Hematopoietic multipotent progenitor cell treated with erythropoietin and hydrocortisone succinate and interleukin-3 and kit ligand, for 4 days (in vitro differentiated cells): Measurements from ENCODE around the gene ABHD16A.
"Not testable (repeated sequence)": the region's sequence is repeated elsewhere in the genome, so short reads cannot be mapped to it uniquely, and the experiment has no call there.

ENCODE experiments used
- DNase-seq: peaks from one replicate; pipeline ENCODE4 v3.0.0-alpha.2; 2015

The ABHD16A gene

DNA sequence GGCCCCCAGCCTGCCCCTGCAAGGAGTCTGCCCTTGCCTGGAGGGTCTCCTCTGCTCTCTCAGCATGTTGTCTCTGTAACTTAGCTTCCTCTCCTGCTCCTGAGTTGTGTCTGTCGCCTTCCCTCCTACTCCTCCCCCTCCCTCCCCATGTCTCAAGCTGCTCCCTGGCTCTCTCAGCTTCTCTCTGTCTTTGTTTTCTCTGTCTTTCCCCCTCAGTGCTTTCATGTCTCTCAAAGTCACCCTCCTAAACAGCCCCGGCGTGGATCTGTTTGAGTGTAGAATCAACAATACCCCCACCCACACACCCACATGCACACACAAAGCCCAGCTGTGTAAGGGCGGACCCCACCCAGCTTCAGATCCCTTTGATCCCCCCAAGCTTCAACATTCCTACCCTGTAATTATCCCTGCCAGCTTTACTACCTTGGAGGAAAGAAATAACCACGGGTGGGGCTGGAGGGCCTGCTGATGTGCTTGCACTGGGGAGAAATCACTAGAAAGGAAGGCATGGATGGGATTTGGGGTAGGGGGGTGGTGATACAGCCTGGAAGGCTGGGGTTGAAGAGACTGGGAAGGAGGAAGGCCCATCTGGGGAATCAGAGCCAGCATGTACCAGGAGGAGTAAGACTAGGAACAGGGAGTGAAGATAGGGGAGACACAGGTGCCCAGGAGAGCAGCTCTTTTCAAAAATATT lies 11.0 kb upstream of the ABHD16A start:
- no peak for DNase-seq

DNA sequence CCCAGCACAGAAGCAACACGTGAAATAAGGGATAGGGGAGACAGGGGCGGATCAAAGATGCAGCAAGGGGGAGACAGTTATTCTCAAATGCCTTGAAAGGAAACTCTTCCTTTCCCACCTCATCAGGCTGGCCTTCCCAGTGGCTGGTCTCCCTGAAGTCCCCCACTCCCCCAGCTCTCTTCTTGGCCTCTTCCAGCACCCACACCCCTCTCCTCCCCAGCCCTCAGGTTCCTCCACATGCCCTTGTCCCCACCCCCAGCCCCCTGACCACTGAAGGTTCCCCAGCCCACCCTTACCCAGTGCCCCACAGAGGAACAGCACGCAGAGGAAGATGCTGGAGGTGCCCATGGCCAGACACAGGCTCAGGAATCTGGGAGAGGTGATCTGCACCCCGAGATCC lies 10.3 kb upstream of the ABHD16A start:
- DNase-seq, result no peak

DNA sequence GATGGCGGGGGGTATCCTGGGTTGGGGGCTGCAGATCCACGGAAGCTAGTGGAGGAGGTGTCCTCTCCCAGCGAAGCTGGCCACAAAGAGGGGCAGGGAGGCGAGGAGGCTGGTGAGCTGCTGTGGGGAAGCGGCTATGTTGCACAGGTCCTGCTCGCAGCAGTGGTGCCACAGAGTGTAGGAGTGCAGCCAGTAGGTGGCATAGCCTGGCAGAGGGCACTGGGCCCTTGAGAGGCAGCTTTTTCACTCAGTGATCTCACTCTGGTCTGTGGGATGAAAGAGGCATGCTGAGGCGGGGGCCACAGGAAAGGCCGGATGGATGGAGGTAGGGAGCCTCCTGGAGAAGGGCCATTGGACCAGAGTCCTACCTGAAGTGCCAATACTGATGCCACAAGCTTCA lies 9.2 kb upstream of the ABHD16A start:
- DNase-seq, result peak; percentile 85

DNA sequence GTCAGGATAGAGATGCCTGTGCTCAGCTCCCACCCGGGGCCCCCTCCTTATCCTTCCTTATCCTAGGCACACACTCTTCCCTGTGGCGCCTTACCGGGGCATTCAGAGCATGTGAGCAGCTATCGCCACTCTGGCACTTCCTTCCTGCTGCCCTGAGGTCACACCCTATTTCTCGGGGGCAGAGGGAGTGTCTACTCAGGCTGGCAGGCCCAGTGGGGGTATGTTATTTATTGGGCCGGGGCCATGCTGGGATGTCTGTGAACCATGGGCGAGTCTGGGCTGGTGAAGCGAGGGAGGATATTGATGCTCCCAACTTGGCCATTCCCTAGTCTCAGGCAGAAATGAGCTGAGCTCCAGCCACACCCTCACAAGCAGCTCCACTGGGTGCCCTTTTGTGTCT lies 8.1 kb upstream of the ABHD16A start:
- DNase-seq, result peak; percentile 95

DNA sequence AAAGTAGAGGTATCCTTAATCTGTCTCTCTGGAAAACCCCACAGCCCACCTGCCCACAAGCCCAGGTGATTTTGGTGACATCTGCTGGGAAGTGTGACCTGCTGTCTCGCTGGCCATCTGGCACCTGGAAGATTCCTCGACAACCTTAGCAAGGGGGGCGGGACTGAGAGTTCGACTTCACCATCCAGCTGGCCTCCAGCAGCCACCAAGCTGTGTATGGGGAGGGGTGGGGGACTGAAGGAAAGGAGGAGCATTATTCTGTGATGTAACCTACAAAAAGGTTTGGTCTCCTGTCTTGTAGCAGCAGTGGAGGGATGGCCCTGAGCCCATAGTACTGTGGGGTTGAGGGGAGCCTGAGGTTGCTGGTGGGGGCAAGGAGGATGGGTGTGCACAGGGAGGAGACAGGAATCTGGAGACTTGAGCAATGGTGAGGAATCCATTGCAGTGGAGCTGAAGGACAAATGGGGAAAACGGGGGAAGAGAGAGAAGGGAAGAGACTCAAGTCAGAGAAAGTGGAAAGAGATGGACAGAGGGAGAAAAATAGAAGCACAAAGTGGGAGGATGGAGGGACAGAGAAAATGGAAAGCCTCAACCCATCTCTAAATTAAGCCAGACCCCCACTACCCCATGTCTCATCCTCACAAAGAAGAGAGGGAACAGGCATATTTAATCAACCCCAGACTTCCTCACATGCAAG lies 7.5 kb upstream of the ABHD16A start:
- DNase-seq, result peak; percentile 61

DNA sequence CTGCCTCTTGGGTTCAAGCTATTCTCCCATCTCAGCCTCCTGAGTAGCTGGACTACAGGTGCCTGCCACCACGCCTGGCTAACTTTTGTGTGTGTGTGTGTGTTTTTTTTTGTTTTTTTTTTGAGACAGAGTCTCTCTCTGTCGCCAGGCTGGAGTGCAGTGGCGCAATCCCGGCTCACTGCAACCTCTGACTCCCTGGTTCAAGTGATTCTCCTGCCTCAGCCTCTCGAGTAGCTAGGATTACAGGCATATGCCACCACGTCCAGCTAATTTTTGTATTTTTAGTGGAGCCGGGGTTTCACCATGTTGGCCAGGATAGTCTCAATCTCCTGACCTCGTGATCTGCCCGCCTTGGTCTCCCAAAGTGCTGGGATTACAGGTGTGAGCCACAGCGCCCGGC lies 6.0 kb upstream of the ABHD16A start:
- not testable (repeated sequence) for DNase-seq

DNA sequence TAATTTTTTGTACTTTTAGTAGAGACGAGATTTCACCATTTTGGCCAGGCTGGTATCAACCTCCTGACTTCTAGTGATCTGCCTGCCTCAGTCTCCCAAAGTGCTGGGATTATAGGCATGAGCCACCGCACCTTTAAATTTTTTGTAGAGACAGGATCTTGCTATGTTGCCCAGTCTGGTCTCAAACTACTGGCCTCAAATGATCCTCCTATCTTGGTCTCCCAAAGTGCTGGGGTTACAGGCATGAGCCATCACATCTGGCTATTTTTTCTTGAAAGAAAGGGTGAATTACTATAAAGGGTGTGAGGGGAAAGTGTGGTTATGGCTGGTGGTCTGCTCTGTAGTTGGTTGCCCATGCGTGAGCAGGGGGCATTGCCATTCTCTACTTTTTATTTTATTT lies 5.1 kb upstream of the ABHD16A start:
- no peak for DNase-seq

DNA sequence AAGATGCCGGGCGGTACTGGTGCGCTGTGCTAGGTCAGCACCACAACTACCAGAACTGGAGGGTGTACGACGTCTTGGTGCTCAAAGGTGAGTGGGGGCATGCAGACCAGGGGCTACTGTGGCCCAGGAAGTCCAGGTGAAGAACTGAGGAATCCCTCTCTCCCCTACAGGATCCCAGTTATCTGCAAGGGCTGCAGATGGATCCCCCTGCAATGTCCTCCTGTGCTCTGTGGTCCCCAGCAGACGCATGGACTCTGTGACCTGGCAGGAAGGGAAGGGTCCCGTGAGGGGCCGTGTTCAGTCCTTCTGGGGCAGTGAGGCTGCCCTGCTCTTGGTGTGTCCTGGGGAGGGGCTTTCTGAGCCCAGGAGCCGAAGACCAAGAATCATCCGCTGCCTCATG lies 4.6 kb upstream of the ABHD16A start:
- DNase-seq, result no peak

DNA sequence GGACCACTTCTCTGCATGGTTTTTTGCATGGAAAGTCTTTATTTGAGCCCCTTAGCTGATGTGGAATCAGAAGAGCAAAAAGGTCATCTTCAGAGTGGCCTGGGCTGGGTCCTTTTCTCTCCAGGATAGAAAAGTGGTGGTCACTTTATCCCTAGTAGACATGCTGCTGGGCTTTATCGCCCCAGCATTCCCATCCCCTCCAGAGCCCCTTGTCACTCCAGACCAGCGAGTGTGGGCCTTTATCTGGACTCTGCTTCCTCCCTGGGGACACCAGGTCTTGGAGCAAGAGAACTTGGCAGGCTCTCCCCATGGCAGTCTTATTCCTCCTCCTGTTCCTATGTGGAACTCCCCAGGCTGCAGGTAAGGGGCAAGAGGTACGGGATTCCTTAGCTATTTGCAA lies 3.5 kb upstream of the ABHD16A start, which contains the start of gene LY6G6F:
Gene LY6G6F (plus strand): TSS at position 268 of the 400 bp plus-strand sequence. CDS start 41 bp downstream, at position 309.
- no peak for DNase-seq

DNA sequence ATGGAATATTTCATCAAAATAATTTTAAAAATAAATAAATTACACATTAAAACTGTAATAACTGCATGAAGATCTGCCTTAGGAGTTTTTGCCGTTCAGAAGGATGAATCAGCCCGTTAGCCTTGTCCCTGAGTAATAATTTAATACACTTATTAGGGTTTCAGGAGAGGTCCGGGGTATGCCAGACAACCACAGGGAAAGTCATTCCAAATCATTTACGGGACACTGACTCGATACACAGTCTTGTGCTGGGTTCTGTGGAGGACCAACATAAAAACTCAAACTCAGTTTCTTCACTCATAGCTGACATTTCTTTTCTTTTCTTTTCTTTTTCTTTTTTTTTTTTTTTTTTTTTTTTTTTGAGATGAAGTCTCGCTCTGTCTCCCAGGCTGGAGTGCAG lies 2.8 kb upstream of the ABHD16A start:
- no peak for DNase-seq

DNA sequence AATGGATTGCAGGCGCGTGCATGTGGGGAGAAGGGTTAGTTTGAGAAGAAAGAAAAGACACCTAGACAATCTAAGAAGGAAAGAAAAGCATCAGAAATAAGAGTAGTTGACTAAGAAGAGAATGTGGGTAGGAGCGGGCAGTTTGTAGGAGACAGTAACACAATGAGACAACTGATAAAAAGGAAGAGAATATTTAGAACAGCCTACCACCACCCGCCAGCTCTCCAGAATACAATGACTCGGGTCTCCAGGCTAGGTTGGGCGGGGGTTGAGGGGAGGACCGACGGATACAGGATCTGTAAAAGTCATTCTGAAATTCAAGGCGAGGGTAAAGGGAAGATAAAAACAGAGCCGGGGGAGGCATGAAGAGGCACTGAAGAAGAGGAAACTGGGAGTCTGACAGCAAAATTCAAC lies 712 bp downstream of the ABHD16A start:
- peak; percentile 62 for DNase-seq

DNA sequence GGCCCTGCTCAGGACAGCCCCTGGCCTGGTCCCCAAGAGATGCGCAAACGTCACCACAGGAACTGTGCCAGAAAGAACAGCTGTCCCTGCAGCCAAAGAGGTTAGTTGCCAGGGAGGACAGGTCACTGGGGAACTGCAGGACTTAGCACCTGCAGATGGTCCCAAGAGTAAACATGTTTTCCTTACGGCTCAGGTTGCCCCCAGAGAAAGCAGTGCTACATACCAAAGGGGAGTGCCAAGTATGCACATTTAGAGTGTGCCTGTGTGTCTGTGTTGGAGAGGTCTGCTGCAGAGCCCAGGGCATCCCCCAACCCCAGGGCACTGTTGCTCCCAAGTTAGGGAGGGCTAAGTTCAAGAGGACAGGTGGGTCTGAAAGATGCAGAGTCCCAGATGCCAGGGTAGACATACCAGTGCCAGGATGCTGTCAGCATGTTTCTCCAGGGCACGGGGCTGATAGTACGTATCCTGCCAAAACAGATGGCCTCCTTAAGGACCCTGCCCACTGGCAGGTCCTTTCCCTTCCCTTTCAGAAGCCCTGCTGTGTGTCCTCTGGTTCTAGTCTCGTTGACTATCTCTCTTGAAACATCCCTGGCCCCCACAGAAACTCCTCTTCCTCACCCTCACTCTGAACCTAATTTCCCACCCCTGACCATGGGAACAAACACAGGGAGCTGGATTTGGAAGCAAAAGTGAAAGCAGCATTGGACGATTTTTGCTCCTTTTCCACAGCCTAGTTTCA lies 1.3 kb downstream of the ABHD16A start:
- DNase-seq, result peak; percentile 51

DNA sequence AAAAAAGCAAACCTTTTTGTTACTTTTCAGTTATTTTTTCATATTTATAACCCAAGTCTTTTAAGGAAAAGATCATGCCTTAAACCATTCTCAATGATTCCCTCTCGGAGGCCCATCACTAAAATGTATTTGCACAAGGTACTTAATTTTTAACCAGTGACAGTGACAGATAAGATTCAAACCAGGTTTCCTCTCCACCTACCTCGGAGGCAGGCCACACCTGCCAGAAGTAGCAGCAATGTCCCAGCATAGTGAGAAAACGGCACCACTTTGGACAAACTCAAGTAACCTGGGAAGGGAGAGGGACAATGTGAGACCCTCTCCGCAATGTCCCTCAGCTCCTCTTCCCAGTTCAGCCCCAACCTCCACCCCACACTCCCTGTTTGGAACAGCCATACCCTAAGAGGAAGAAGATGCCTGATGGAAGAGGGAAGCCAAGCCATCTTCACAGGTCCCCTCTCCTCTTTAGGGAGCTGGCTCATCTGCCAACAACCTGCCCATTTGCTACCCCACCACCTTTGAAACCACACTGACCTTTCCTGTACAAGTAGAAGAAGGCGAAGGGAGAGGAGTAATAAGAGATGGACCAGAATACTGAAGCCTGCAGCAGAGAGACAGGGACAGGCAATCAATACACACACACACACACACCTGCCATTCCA lies 2.3 kb downstream of the ABHD16A start:
- no peak for DNase-seq

DNA sequence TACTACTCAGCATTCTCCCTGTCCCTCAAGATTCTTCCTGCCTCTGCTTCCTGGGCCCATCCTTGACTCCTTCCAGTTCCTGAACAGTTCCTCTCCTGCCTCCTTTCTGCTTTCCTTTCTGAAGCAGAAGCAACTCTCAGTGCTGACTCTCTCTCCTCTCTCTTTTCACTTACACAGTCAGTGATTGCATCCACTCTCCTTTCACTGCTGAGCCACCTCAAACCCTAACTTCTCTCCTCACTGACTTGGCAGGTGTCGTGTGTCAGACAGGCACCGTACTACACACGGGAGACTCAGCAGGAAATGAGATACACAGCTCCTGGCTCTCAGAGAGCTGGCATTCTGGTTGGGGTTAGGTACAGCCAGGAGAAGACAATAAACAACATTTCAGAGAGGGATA lies 5.6 kb downstream of the ABHD16A start:
- no peak for DNase-seq

DNA sequence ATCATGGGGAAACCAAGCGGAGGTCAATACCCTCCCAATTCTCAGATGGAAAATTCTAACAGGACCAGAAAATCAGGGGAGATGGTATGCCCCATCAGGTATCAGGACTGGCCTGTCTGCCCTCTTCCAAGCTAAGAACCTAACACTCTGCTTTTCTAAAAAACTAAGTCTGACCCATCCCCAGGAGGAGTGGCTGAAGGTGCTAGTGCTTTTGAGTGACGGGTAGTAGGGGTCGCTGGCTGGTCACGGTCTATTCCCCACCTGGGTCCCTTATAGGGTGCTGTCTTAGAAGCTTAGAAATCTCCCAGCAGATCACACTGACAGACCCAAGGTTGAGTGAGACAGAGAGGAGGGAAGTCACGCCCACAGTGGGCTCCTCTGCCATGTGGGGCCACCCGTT lies 9.6 kb downstream of the ABHD16A start:
- DNase-seq, result no peak

DNA sequence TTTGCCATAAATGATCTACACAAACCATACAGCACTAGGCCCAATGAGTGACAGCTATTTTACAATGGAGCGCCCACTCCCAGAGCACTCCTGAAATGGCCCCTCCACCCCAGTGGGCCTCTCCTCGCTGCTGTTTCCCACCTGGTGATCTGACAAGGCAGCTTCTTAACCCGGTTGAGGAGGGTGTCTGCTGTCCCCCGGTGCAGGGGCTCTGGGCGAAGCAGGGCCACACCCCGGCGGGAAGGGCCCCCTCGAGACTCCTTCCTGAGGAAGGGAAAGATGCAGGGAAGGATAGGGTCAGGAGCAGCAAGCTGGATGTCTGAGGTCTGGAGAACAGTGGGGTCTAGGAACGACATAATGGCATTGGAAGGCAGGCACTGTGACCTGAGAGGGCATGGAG lies 10.2 kb downstream of the ABHD16A start:
- no peak for DNase-seq

DNA sequence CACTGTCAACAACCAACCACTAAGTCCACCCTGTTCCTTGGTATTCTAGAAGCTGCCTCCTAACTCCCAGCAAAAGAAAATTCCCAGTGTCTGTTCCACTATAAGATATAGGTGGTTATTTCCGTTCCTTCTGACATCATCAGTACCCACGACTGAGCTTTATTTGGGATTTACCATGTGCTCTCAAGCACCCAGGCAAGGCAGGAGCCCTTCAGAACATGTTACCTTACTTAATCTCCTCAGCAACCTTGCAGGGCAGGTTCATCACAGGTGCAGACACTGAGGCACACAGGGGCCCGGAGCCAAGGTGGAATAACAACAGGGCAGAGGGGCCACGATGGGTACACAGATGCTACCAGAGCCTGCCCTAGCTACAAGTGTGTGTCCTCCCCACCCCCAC lies 10.8 kb downstream of the ABHD16A start:
- DNase-seq, result no peak

DNA sequence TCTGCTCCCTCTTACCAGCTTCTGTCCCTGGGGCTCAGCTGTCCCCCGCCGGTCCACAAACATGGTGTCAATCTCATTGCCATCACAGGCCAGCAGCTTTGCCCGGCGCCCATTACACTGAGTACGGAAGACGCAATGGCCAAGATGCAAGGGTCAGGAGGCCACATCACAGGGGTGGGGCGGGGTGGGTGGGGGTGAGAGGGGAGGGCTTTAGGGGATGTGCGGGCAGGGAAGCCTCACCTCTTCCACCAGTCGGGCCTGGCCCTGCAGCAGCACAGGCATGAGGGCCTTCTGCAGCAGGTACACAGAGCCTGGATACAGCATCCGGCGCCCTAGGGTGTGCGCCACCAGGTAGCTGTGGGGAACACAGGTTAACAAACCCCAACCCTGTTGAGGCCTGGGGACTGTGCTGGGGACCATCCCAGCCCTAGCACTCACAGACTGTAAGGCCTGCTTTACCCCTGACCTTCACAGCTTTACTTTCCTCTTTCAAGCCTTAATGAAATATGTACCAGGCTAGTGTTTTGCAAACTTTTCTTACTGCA lies 11.5 kb downstream of the ABHD16A start:
- DNase-seq, result no peak

DNA sequence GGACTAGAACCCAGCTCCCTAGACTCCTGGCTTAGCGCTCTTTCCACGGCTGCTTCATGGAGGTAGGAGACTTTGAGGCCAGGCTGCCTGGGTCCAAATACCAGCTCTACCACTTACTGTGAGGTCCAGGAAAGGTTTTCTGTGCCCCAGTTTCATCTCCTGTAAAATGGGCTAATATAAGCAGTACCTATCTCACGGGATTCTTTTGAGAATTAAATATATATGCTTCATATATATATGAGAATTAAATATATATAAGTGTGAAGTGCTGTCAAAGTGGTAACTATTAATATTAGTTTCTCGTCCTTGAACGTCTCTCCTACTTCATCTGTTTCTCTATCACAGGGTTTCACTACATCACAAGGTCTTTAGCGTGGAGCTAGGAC lies 12.1 kb downstream of the ABHD16A start:
- DNase-seq, result no peak

DNA sequence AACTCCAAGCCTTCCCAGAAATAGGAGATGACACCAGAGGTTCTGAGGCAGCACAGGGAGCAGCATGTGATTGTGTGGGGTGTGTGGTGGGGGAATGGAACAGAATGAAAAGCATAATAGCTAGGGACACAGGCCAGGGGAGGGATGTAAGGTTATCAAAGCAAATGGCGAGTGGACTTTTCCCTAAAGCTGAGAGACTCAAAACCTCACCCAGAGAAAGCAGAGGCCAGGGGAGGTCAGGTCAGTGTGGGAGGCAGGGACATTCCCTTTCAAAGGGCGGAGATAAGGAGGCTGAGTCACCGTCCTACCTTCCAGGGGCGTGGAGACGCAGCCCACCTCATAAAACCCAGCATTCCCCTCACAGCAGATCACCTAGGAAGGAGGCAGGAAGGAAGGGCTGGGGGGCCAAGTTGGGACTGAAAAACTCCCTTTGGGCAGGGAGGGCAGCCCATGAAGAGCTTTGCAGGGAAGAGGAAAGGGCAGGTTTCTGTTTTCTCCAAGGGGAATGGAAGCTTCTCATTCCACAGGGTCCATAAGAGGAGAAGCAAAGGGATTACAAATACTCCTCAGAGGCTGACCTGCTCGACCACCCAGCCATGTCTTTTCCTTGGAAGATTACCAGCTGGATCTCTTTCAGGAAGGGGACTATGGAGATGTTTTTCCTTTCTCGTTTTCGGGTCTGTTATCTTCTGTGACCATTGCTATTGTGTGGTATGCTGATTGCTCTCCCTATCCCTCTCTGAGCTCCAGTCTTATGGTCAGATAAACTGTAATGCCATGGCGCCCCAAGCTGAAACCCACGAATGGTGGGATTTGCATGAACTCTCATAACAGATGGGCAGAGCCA lies 12.7 kb downstream of the ABHD16A start:
- DNase-seq, result peak; percentile 71

DNA sequence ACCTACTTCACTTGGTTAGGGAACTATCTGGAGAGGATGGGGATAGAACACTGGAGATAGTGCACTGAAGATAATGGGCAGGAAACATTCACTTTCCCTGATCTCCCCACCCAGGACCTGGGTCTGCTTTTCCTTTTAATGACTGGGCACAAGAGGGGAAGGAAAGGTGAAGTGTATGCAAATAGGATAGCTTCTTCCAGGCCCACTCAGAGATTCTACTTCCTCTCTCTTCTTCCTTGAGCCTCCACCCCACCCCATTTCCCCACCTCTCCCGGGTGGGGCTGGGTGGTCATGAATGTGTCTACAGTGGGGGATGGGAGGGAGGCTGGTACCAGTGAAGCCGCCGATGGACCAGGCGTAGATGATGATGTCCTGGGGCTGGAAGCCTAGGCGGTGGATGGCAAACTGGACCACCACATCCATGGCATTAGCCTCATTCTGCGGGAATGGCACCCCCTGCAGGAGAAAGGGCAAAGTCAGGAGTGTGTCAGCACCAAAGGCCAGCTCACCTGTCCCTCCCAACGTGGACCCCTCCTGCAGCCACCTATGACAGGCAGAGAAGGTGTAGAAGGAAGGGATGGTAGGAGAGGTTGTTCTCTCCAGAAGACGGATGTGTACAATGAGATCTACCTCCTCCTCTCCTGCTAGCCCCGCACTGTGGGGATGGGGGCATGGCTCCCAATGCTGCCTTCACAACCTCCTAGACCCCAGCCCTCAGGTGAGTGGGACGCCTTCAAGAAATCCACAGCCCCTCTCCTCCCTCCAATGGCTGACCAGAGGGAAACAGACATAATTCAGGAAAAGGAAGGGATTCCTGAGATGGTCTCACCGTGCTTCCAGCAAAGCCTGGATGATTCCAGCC lies 13.6 kb downstream of the ABHD16A start:
- DNase-seq, result peak; percentile 33
